B cell (primary cell): ENCODE measurements around the gene CBFB.

Source experiments
- CTCF ChIP-seq: fragments of 200-600 bp; IDR thresholded peaks from one replicate; pipeline ENCODE4 v1.8.0; 2022; ENCODE audit warnings: antibody characterized with exemption, mild to moderate bottlenecking
- EZH2 ChIP-seq: IDR thresholded peaks from 2 replicates; pipeline ENCODE4 v1.6.1; 2012; ENCODE audit warnings: borderline replicate concordance, low read depth, mild to moderate bottlenecking, moderate library complexity, low read length; ENCODE audit not compliant: insufficient read depth, poor library complexity, severe bottlenecking

GRCh38 chr16:67006930-67007658 lies 21.9 kb upstream of the CBFB start:
- TF ChIP-seq CTCF = no peak
- TF ChIP-seq EZH2 = no peak
